ENCODE data around the gene FAM72C.
"Not testable (repeated sequence)": the region's sequence is repeated elsewhere in the genome, so short reads cannot be mapped to it uniquely, and the experiment has no call there.

FAM72C gene

DNA sequence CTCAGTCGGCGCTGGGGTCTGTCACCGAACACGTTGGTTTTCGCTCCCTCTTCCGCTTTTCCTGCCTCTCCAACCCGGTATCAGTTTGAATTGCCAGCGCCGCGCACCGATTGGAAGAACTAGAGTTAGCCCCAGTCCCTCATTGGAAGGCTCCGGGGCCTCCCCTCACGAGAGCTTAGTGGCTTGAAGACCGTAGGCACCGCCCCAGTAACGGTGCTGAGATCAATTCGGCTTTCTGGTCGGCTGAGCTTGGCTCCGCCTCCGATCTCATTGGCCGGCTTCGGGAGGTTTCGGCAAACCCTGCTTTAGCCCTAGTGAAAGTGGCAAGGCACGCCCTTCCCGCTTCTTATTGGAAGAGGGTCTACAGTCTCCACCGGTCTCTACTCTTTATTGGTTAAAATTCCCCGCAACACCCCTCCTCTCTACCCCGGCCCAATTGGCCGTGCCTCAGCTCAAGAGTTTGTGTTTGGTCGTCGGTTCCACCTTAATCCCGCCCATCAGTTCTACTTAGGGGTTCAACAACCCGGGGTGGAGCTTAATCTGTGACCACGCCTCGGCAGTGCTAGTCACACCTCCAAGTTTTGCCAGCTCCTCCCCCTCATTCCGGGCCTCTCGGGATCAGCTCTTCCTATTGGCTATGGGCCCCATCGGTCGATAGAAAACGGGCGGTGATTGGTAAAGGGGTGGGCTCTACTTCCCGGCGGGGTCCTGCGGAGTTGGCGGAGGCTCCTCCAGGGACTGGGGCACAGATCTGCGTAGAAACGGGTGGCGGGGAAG lies at the start of gene FAM72C:
TSS of gene FAM72C (minus strand) at position 63 of the 777 bp plus-strand sequence. CDS start 845 bp downstream, outside the sequence.
- DNase-seq (ENCODE audit: low read depth): not testable (repeated sequence)

DNA sequence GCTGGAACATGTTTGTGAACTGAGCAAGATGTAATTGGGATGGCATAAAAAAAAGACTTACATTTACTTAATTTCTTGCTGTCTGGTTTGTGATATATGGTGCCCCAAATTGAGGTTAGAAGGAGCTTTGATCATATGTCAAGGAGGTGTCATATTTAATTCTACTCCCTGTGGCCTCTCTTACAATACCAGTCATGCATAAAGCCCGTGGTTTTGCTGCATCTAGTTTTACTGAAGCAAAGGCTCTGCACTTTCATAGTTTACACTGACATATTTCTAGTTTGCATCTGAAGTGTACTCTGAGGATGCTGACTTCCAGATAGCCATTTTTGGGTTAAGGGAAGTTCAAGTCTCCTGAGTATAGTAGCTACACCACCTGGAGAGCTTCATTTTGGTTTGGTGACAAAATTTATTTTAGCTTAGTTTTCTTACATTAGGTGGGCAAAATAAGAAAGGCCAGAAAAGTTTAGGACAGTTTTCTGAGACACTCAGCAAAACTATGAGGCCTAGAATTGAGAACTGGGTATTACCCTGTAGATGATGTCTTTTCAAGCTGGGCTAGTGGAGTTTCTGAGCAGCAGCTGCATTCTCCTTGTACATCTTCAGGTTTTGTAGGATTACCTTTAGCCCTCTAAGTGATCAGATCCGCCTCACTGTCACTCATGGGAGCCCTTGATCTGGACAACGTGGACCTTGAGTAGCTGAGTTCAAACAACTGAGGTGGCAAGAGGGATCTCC lies 48.4 kb upstream of the FAM72C start:
- not testable (repeated sequence) for DNase-seq (ENCODE audit: low read depth)

DNA sequence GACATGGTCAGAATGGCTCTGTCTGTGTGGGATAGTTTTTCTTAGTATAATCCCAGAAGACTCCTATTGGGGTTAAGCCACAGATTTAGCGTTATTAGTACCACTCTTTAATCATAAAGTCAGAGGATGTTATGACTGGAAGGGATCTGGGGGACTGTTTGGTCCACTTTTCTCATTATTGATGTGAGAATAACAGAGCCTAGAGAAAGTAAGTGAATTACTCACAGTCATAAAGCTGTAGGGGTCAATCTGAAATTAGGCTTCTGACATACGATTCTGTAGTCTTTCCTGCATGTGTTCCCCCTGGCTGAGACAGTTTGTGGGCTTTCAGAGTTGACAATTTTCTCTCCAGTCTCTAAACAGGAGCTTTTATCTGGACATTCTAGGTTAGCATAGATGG lies 47.3 kb upstream of the FAM72C start:
- DNase-seq (ENCODE audit: low read depth): not testable (repeated sequence)

DNA sequence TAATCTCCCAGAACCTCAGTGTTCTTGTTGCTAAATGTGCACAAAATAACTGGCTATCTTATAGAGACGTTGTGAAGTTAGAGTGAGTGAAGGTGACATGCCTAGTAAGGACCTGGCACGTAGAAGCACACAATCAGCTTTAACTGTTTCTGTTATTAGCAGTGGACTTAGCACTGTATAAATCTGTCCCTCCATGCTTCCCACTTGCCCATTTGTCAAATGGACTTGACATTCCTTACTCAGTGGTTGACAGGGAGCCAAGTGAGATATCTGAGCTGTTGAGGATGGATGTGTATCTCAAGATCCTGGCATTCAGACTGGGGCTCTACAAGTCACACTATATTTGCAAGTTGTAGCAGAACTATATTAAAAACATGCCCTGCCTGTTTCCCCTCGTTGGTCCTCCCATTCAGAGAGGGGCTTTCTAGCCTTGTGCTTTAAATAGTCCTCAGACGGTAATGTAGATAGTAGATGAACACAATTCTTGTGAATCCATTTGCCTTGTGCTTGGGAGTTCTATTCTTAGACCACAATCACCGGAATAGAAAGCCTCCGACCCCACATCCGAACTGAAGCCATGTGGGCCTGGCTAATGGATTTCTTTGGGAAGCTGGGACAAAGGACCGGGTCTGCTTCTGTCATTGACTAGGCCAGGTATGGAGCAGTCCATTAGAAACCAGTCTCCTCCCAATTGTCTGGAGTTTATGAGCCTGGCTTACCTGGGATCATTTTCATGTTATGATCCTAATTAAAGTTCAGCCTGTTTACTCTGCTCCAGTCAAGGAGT lies 43.6 kb upstream of the FAM72C start:
- not testable (repeated sequence) for DNase-seq (ENCODE audit: low read depth)

DNA sequence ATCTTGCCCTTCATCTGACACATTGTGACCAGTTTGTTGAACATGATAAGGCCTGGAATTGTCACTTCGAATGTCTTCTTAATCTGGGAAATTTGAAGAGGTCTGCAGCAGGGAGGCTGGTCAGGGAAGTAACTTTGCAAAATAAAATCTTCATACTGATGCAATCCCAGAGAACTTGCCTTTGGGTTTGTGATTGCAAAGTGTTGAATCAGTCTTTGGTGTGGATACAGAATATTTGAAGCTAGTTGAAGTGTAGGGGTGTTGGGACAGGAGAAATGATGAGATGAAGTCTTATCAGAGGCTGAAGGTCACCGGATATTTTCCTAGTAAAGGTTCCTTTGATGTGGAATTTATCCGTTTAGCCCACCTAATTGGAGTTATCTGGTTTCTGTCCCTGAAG lies 42.7 kb upstream of the FAM72C start:
- not testable (repeated sequence) for DNase-seq (ENCODE audit: low read depth)

DNA sequence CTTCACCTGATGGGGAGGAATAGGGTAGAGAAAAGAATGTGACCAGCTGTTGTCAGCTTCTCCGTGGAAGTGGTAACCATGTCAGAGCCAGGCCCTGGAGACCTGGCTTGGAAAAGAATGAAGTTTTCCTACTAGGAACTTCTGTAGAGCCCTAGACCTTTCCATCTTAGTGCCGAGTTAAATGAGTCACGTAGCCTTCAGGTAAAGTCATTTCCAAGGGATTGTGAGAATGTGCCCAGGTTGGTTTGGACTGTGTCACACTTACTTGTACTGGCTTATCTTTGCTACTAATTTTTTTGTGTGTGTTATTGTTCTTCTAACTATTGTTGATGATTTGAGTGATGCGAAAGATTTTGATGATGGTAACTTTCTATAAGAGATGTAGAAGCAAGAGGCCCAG lies 42.3 kb upstream of the FAM72C start:
- not testable (repeated sequence) for DNase-seq (ENCODE audit: low read depth)

- DNase-seq (ENCODE audit: low read depth): not testable (repeated sequence)
Measured at GRCh38 chr1:144012168-144012733, 40.5 kb upstream of the FAM72C start.

- not testable (repeated sequence) for DNase-seq (ENCODE audit: low read depth)
Measured at GRCh38 chr1:144009410-144009809, 37.6 kb upstream of the FAM72C start.

DNA sequence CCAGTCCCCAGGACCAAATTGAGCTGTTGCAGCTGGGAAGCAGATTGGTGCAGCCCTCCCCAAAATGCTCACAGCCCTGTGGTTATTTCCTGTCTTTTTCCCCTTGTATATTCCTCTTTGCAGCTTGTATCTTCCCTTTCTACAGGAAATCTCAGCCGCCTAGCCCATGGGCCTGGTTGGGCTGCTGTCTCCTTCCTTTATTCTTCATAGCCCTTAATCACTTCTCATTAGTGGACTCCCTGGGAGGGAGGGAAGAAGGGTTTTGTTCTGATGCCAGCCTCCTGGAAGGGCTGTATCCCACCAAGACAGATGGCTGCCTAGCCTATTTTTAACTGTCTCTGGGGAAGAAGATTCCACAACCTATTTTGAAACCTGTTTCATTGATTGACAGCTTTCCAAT lies 32.5 kb upstream of the FAM72C start:
- DNase-seq (ENCODE audit: low read depth): not testable (repeated sequence)

DNA sequence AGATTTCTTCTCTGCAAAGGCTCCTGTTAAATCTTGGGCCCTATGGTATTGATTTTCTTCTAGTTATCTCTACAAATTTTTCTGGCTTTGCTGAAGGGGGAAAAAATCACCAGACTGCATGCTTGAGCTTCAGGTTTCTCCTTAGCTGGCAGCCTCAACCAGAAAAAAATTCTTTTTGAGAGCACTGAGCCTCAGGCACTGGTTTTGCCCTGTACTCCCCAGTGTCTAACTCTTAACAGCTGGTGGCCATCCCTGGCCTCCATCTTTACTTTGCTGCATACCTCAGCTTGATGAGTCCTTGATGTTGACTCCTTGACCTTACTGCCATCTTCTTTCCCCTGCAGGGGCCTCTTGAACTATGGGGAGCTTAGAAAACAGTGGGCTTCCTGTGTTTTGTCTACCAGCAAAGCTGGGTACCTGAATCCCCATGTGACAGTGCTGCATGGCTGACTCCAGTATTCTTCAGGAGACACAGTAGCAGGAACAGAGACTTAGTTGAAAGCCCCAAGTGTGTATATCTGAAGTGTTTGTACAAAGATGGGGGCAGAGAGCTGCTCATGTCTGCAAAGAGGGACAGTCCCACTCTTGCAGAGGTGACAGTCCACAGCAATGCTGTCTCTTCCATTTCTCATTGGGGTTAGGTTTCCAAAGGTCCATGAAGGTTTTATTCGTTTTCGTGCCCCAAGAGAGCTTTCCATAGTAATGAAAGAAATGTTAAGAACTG lies 31.7 kb upstream of the FAM72C start:
- DNase-seq (ENCODE audit: low read depth): not testable (repeated sequence)

GRCh38 chr1:144002141-144002881 lies 30.5 kb upstream of the FAM72C start:
- DNase-seq (ENCODE audit: low read depth): not testable (repeated sequence)

GRCh38 chr1:144001077-144001476 lies 29.3 kb upstream of the FAM72C start:
- DNase-seq (ENCODE audit: low read depth): not testable (repeated sequence)

DNA sequence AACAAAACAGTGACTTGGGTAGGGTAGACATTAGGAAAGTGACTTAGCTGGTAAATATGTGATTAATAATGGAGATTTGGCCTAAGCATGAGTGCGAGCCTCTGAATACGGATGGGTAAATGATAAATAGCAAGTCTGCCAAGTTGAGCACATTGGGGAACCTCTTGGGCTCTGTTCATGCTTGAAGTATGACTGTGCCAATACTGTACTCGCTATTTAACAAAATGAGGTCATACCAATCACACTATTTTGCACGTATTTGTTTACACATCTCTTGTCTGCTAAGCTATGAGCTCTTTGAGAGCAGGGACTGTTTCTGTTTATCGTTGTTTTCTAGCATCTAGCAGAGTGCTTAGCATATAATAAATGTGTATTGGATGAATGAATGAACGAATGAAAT lies 24.2 kb upstream of the FAM72C start:
- not testable (repeated sequence) for DNase-seq (ENCODE audit: low read depth)

- DNase-seq (ENCODE audit: low read depth): not testable (repeated sequence)
Measured at GRCh38 chr1:143993301-143993907, 21.6 kb upstream of the FAM72C start.

DNA sequence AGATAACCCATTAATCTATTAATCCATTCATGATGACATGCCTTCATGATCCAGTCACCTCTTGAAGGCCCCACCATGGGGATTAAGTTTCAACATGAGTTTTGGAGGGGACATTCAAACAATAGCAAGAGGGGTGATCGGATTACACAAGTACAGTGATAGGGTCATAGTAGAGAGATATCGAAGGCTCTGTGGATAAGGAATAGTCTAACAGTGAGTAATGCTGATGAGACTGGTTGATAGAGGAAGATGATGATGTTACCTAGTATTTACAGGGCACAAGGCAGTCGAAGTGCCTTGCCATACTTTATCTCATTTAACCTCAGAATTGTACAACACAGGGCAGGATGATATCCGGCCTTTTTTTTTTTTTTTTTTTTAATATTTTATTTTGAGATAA lies 18.9 kb upstream of the FAM72C start:
- DNase-seq (ENCODE audit: low read depth): not testable (repeated sequence)

GRCh38 chr1:143989719-143990118 lies 17.9 kb upstream of the FAM72C start:
- DNase-seq (ENCODE audit: low read depth): not testable (repeated sequence)

DNA sequence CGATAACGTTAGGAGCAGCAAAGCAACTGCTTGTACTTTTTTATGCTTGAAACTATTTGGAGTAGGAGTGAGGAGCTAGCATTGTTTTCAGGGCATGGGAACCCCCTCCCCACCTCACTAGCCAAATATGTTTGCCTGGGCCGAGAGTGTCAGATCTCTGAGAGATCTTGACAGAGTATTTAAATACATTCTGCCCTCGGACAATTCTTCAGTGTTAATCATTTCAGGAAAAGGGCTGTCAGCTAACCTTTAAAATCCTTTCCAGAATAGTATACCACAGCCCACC lies 17.6 kb upstream of the FAM72C start:
- not testable (repeated sequence) for DNase-seq (ENCODE audit: low read depth)

- not testable (repeated sequence) for DNase-seq (ENCODE audit: low read depth)
Measured at GRCh38 chr1:143988602-143989426, 17.0 kb upstream of the FAM72C start.

DNA sequence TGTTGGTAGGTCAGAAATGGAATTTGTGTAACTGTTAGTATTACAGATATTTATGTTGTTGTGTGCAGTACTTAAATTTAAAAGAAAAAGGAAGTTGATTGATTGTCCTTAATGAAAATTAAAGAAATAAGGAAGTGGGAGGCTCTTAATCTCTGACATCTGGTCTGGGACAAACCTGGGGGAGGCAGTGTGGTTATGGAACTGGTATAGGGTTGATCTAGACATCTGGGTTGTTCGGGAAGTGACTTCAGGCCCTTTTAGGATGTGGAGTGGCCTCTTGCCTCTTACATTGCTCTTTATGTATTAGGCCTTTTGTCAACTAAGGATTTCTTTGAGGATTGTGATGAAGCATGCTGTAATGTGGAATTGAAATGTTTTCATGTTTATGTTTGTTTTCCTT lies 16.1 kb upstream of the FAM72C start:
- DNase-seq (ENCODE audit: low read depth): not testable (repeated sequence)

All from GM04503 (cell line).